B cell (primary cell): ENCODE results near the gene PRRT4. TPM values are rescaled to one million over a fixed set of nuclear protein-coding genes. Genes with fewer than 3 reads are reported as not detected.

Experiments
- ATAC-seq: fragments of 200-7000 bp; cut with Tn5 transposase; one replicate; pipeline ENCODE4 v1.10.0; 2021; ENCODE audit warnings: low read depth, mild to moderate bottlenecking, moderate number of reproducible peaks, moderate library complexity
- CTCF ChIA-PET: fragments of 350-600 bp; sonication (Branson Sonifier 250); formaldehyde crosslinking; loops from one replicate; lab custom pipeline; 2021; ENCODE audit warnings: antibody characterized with exemption, inconsistent platforms; lab: Charles Lee
- POLR2A ChIA-PET: fragments of 350-600 bp; sonication (Branson Sonifier 250); formaldehyde crosslinking; loops from one replicate; lab custom pipeline; 2021; ENCODE audit warnings: antibody characterized with exemption; lab: Charles Lee
- DNase-seq: peaks from one replicate; pipeline ENCODE4 v3.0.0; 2013
- H2AFZ ChIP-seq: 2 replicates; pipeline ENCODE4 v1.6.1; 2012; ENCODE audit warnings: mild to moderate bottlenecking, low read depth, low read length; ENCODE audit not compliant: insufficient read depth, poor library complexity, severe bottlenecking
- H3K27ac ChIP-seq, 2 donors: 1 replicate in 1 of 2; 2 replicates in 1 of 2; pipeline ENCODE4 v1.5.1; 2012 to 2013; ENCODE audit warnings: low read length in 2 of 2, mild to moderate bottlenecking in 2 of 2, moderate library complexity in 1 of 2
- H3K27me3 ChIP-seq, 4 experiments: fragments of 200-600 bp in 1 of 4; sonication (generic) in 1 of 4; replicated peaks in 1 of 4; 1 replicate in 2 of 4; 2 replicates in 2 of 4; pipeline versions ENCODE4 v1.6.1 to v1.7.0; 2013 to 2016; ENCODE audit warnings: low read length in 3 of 4, mild to moderate bottlenecking in 2 of 4, mixed read lengths in 1 of 4, moderate library complexity in 1 of 4; ENCODE audit not compliant: insufficient read depth in 4 of 4, control insufficient read depth in 3 of 4; ENCODE audit errors: control extremely low read depth in 1 of 4
- H3K36me3 ChIP-seq, 2 experiments: replicated peaks in 1 of 2; 1 replicate in 1 of 2; 2 replicates in 1 of 2; pipeline versions ENCODE4 v1.6.1 to v1.7.1; 2013; ENCODE audit warnings: low read length in 1 of 2; ENCODE audit not compliant: insufficient read depth in 2 of 2, control insufficient read depth in 1 of 2; ENCODE audit errors: control extremely low read depth in 1 of 2, extremely low read depth in 1 of 2
- H3K4me1 ChIP-seq, 2 donors: fragments of 200-600 bp in 1 of 2; sonication (generic) in 1 of 2; 1 replicate in 1 of 2; 2 replicates in 1 of 2; pipeline versions ENCODE4 v1.5.1 to v1.6.1; 2013 to 2017; ENCODE audit warnings: low read length in 2 of 2; ENCODE audit not compliant: control insufficient read depth in 2 of 2, insufficient read depth in 2 of 2
- H3K4me2 ChIP-seq: replicated peaks from 2 replicates; pipeline ENCODE3; 2012; ENCODE audit warnings: mild to moderate bottlenecking, low read depth, low read length; ENCODE audit not compliant: poor library complexity, severe bottlenecking
- H3K4me3 ChIP-seq, 5 experiments: fragments of 200-600 bp in 1 of 5; sonication (generic) in 1 of 5; 1 replicate in 3 of 5; 2 replicates in 2 of 5; pipeline versions ENCODE4 v1.5.1 to v1.7.0; 2011 to 2016; ENCODE audit warnings: low read length in 4 of 5, mild to moderate bottlenecking in 4 of 5, low read depth in 2 of 5, control low read depth in 1 of 5, moderate library complexity in 1 of 5; ENCODE audit not compliant: insufficient read depth in 1 of 5; ENCODE audit errors: control extremely low read depth in 1 of 5, extremely low read depth in 1 of 5
- H3K79me2 ChIP-seq: fragments of 200-600 bp; sonication (generic); one replicate; pipeline ENCODE4 v1.6.0; 2016; ENCODE audit warnings: low read length; ENCODE audit not compliant: control insufficient read depth, insufficient read depth
- H3K9ac ChIP-seq: fragments of 200-600 bp; sonication (generic); 2 replicates; pipeline ENCODE4 v1.6.1; 2017; ENCODE audit warnings: mild to moderate bottlenecking, low read length, moderate library complexity
- H3K9me3 ChIP-seq, 3 donors: one replicate each; pipeline versions ENCODE4 v1.6.1 to v1.7.1; 2013; ENCODE audit warnings: low read length in 2 of 3; ENCODE audit not compliant: control insufficient read depth in 2 of 3, insufficient read depth in 1 of 3; ENCODE audit errors: control extremely low read depth in 1 of 3
- H4K20me1 ChIP-seq: 2 replicates; pipeline ENCODE4 v1.6.0; 2012; ENCODE audit warnings: mild to moderate bottlenecking, low read length; ENCODE audit not compliant: insufficient read depth, control insufficient read depth, poor library complexity, severe bottlenecking
- H3K27ac Mint-ChIP-seq: one replicate; pipeline ENCODE4 v1.8.0; 2021; ENCODE audit warnings: mixed read lengths
- H3K27me3 Mint-ChIP-seq: one replicate; pipeline ENCODE4 v1.8.0; 2021; ENCODE audit warnings: mixed read lengths
- H3K4me1 Mint-ChIP-seq: one replicate; pipeline ENCODE4 v1.8.0; 2021; ENCODE audit warnings: mixed read lengths
- H3K4me3 Mint-ChIP-seq: one replicate; pipeline ENCODE4 v1.8.0; 2021; ENCODE audit warnings: mixed read lengths
- H3K9me3 Mint-ChIP-seq: one replicate; pipeline ENCODE4 v1.8.0; 2022; ENCODE audit warnings: mixed read lengths; ENCODE audit not compliant: insufficient read depth
- CTCF ChIP-seq: fragments of 200-600 bp; IDR thresholded peaks from one replicate; pipeline ENCODE4 v1.8.0; 2022; ENCODE audit warnings: antibody characterized with exemption, mild to moderate bottlenecking
- EZH2 ChIP-seq: IDR thresholded peaks from 2 replicates; pipeline ENCODE4 v1.6.1; 2012; ENCODE audit warnings: borderline replicate concordance, low read depth, mild to moderate bottlenecking, moderate library complexity, low read length; ENCODE audit not compliant: insufficient read depth, poor library complexity, severe bottlenecking
- WGBS: methylation state at CpG from one replicate; pipeline ENCODE4 v1.1.5; 2013; ENCODE audit warnings: missing lambda C conversion rate; ENCODE audit not compliant: insufficient coverage; 5-methylcytosine and 5-hydroxymethylcytosine counted together
- intact Hi-C: fragments of 100-400 bp; cut with micrococcal nuclease; formaldehyde crosslinking; loops from one replicate; pipeline ENCODE4 v1.10.0; 2022
- polyA plus RNA-seq: library from polyadenylated mRNA; depleted of rRNA; stranded (reverse); fragments of >200 nt; gene quantifications from 2 replicates; pipeline ENCODE4 v1.2.3, GENCODE V29; 2012
- total RNA-seq, 2 donors: library from RNA; stranded (reverse); fragments of 120-200 nt in 1 of 2; gene quantifications; 1 replicate in 1 of 2; 2 replicates in 1 of 2; pipeline versions ENCODE4 v1.2.3 to v1.2.4, GENCODE V29; 2013 to 2022

Gene PRRT4
- total and polyA plus RNA-seq, 2 donors (not counting 1 experiment from before 2014, with no cell fraction given), result 0.04 to 0.20 TPM

- ChIA-PET POLR2A (no interaction called here), CTCF (no interaction called here)
- DNase-seq (no peak), ATAC-seq (no peak)
- peaks cover 0 to 3% (median 0%) of the 10 kb centered on the region in 3 donors for H3K9me3 ChIP-seq
- TF ChIP-seq EZH2 (no peak), CTCF (no peak)
- Mint-ChIP-seq H3K9me3 (no peaks in the 10 kb centered on the region), H3K4me3 (no peak overlapping the region), H3K27me3 (peaks cover 69% of the 10 kb centered on the region), H3K4me1 (peaks cover 17% of the 10 kb centered on the region), H3K27ac (no peak overlapping the region)
- no peak overlapping the region for H3K9ac ChIP-seq
- H2AFZ ChIP-seq, result no peak overlapping the region
- intact Hi-C loops, result no loop called here
- no CpG with 5 or more reads among the region's 2 CpGs for WGBS
- H3K4me3 ChIP-seq, result no peak overlapping the region
- no peak overlapping the region for H3K27ac ChIP-seq
- no peaks in the 10 kb centered on the region for H3K79me2 ChIP-seq
- peaks cover 14 to 15% of the 10 kb centered on the region in 2 donors for H3K4me1 ChIP-seq
- no peaks in the 10 kb centered on the region for H3K36me3 ChIP-seq
- H3K27me3 ChIP-seq, result peaks cover 0 to 44% (median 28%) of the 10 kb centered on the region in 4 experiments
- H3K4me2 ChIP-seq, result no peak overlapping the region
- no peaks in the 10 kb centered on the region for H4K20me1 ChIP-seq
These were observed 3.9 kb upstream of the PRRT4 start for GRCh38 chr7:128365432-128365831.

- no peaks in the 10 kb centered on the region for H4K20me1 ChIP-seq
- no peak overlapping the region for H2AFZ ChIP-seq
- ChIA-PET CTCF (no interaction called here), POLR2A (no interaction called here)
- Mint-ChIP-seq H3K27ac (no peak overlapping the region), H3K27me3 (peaks cover 71% of the 10 kb centered on the region), H3K4me3 (no peak overlapping the region), H3K9me3 (no peaks in the 10 kb centered on the region), H3K4me1 (peaks cover 17% of the 10 kb centered on the region)
- no peak overlapping the region for H3K27ac ChIP-seq
- H3K9ac ChIP-seq, result no peak overlapping the region
- ATAC-seq, result no peak
- intact Hi-C loops, result no loop called here
- no peaks in the 10 kb centered on the region for H3K79me2 ChIP-seq
- peaks cover 0 to 3% (median 0%) of the 10 kb centered on the region in 3 donors for H3K9me3 ChIP-seq
- TF ChIP-seq EZH2 (no peak), CTCF (no peak)
- no peaks in the 10 kb centered on the region for H3K36me3 ChIP-seq
- no peak for DNase-seq
- H3K27me3 ChIP-seq, result peaks cover 0 to 54% (median 30%) of the 10 kb centered on the region in 4 experiments
- whole genome bisulfite sequencing, result 100% methylated on average over 2 of the region's 4 CpGs
- H3K4me1 ChIP-seq, result peaks cover 15 to 16% of the 10 kb centered on the region in 2 donors
- H3K4me3 ChIP-seq, result no peak overlapping the region
- no peak overlapping the region for H3K4me2 ChIP-seq
These were observed 2.8 kb upstream of the PRRT4 start for GRCh38 chr7:128364166-128364870.
